ENCODE measurements around the gene HNRNPCL1. TPM values are rescaled to one million over a fixed set of nuclear protein-coding genes. Genes with fewer than 3 reads are reported as not detected.

The HNRNPCL1 gene
- total RNA-seq, 4 donors from 2014 or later, result not detected

DNA sequence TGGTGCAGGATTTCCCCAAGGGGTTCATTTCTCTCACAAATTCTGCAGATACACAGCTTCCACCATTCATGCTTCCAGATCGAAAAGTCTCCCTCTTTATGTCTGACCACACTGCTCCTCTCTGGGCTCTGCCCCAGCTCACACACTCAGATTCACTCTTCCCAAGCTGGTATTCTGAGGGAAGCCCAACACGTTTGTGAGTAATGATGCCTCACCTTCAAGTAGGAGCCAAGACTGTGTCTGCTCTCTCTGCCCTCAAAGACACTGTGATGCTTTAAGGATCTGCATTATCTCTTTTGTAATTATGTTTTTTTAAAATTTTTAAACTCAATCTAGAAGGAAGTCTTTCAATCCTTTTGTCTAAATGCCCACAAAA lies 37.1 kb downstream of the HNRNPCL1 start:
- Histone ChIP-seq H3K27me3 (no peaks in the 10 kb centered on the region), H3K4me3 (no peak overlapping the region), H3K9me3 (no peaks in the 10 kb centered on the region), H3K27ac (no peak overlapping the region), H3K4me1 (no peaks in the 10 kb centered on the region), H3K36me3 (no peaks in the 10 kb centered on the region)
- no peak for TF ChIP-seq POLR2A (IDR thresholded peaks at IDR 0.05)
- no peak for DNase-seq

DNA sequence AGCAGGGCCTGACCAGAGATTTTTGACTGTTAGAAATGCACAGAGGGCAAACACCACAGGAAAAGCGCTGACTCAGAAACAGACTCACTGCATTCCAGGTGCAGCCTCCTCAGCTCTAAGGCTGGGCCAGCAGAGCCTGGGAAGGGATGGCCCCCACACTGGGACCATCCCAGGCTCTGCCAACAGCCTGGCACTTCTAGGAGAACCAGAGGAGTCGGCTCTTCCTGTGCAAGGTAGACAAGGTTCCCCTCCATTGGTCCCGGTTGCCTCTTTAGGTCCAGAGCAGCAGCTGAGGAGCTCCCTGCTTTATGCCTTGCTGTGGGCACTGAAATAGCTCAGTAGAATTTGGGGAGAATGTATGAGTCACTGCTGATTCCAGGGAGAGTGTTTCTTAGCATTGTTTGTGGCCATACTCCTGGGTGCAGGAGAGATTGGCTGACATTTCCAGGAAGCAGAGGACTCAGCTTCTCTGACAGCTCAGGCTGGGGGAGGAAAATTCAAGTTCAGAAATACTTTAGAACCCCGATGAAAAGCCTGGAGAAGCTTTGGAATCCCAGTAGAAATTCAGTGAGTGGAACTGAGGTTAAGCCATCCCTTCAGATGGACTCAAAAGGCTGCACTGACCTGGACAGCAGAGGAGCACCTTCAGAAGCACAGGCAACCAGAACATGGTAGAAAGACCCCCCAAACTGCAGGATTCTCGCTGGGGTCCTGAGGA lies 37.7 kb downstream of the HNRNPCL1 start:
- TF ChIP-seq POLR2A (IDR thresholded peaks at IDR 0.05), result no peak
- TF ChIP-seq, protein P1, sequence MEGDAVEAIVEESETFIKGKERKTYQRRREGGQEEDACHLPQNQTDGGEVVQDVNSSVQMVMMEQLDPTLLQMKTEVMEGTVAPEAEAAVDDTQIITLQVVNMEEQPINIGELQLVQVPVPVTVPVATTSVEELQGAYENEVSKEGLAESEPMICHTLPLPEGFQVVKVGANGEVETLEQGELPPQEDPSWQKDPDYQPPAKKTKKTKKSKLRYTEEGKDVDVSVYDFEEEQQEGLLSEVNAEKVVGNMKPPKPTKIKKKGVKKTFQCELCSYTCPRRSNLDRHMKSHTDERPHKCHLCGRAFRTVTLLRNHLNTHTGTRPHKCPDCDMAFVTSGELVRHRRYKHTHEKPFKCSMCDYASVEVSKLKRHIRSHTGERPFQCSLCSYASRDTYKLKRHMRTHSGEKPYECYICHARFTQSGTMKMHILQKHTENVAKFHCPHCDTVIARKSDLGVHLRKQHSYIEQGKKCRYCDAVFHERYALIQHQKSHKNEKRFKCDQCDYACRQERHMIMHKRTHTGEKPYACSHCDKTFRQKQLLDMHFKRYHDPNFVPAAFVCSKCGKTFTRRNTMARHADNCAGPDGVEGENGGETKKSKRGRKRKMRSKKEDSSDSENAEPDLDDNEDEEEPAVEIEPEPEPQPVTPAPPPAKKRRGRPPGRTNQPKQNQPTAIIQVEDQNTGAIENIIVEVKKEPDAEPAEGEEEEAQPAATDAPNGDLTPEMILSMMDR (IDR thresholded peaks at IDR 0.05), result no peak
- H3K9me3 ChIP-seq, result no peaks in the 10 kb centered on the region

DNA sequence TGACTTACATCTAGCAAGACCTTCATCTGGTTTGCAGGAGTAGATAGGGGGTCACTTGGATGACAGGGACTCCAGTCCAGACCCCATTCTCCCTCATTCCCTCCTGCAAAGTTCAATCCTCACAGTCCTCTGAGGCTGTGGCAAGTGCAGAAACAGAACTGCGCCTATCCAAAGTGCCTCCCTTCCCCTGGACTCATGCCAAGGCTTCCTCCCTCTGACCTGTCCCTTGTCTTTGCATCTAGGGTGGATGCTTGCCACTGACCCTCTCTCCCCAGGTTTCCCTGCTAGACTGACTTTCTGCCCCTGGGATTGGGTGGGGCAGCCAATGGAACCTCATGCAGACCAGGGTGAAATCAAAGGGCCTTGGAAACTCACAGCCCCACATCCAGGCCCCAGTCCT lies 38.6 kb downstream of the HNRNPCL1 start:
- Histone ChIP-seq H3K9me3 (no peaks in the 10 kb centered on the region), H3K4me1 (no peaks in the 10 kb centered on the region), H3K27me3 (no peaks in the 10 kb centered on the region), H3K27ac (no peak overlapping the region), H3K36me3 (no peaks in the 10 kb centered on the region), H3K4me3 (no peak overlapping the region)
- no peak for DNase-seq
- TF ChIP-seq POLR2A (IDR thresholded peaks at IDR 0.05), result no peak
- TF ChIP-seq, protein P1 (IDR thresholded peaks at IDR 0.05), result no peak

More for the DNA sequence above, 37.7 kb downstream of the HNRNPCL1 start:
- Histone ChIP-seq H3K27ac (no peak overlapping the region), H3K36me3 (no peaks in the 10 kb centered on the region), H3K4me1 (no peaks in the 10 kb centered on the region), H3K4me3 (no peak overlapping the region), H3K27me3 (no peaks in the 10 kb centered on the region)
- no peak for DNase-seq

DNA sequence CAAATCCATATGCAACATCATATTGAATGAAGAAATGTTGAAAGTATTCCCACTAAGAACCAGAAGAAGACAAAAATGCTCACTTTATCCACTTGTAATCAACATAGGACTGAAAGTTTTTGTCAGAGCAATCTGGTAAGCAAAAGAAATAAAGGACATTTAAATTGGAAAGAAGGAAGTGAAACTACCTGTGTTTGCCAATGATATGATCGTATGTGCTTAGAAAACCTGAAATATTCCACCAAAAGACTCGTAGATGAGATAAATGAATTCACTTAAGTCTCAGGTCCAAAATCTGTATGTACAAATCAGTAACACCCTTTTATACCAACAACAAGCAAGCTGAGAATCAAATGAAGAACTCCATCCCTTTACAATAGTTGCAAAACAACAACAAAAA lies 48.8 kb downstream of the HNRNPCL1 start:
- no peaks in the 10 kb centered on the region for H3K27me3 ChIP-seq
- no peaks in the 10 kb centered on the region for H3K4me1 ChIP-seq
- H3K4me3 ChIP-seq, result no peak overlapping the region
- H3K9me3 ChIP-seq, result no peaks in the 10 kb centered on the region
- DNase-seq, result no peak
- no peak for TF ChIP-seq POLR2A (IDR thresholded peaks at IDR 0.05)
- TF ChIP-seq, protein P1 (IDR thresholded peaks at IDR 0.05), result no peak
- H3K36me3 ChIP-seq, result no peaks in the 10 kb centered on the region
- H3K27ac ChIP-seq, result no peak overlapping the region

DNA sequence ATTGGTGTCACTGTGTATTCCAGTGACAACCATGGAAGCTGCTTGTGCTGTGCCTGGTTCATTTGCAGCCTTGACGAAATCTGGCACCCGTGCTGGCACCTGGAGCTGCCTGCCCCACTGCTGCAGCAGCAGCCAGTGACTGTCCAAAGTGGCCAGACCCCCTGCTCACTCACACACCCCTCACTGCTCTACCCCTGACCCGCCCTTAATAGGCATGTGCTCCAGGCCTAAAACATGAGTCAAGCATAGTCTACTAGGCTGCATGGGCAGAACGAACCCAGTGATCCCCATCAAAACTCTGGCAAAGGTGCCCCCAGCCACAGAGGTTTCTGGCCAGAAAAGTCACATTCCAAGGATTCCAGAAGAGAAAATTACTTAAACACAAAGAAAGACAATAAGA lies 49.6 kb downstream of the HNRNPCL1 start:
- H3K36me3 ChIP-seq, result no peaks in the 10 kb centered on the region
- TF ChIP-seq, protein P1 (IDR thresholded peaks at IDR 0.05), result no peak
- TF ChIP-seq POLR2A (IDR thresholded peaks at IDR 0.05), result no peak

More for the DNA sequence above, 49.6 kb downstream of the HNRNPCL1 start:
- Histone ChIP-seq H3K4me1 (no peaks in the 10 kb centered on the region), H3K27me3 (no peaks in the 10 kb centered on the region), H3K4me3 (no peak overlapping the region), H3K9me3 (no peaks in the 10 kb centered on the region), H3K27ac (no peak overlapping the region)
- DNase-seq, result no peak

Other genes with a start within 250 kb of the HNRNPCL1 start
- gene DHRS3, start 230.5 kb downstream of the HNRNPCL1 start, total RNA-seq, result 100 to 1,000 TPM in 2 of 4 donors, 10 to 100 TPM in 2; 34.7 to 179 (median 108) TPM
- not detected for gene AADACL4, start 204.6 kb downstream of the HNRNPCL1 start, total RNA-seq
- not detected for gene AADACL3, start 132.6 kb downstream of the HNRNPCL1 start, total RNA-seq
- not detected for gene CFAP107, start 102.5 kb downstream of the HNRNPCL1 start, total RNA-seq
- not detected for gene PRAMEF12, start 75.0 kb downstream of the HNRNPCL1 start, total RNA-seq
- not detected for gene PRAMEF1, start 57.3 kb downstream of the HNRNPCL1 start, total RNA-seq
- not detected for gene PRAMEF11, start 17.3 kb downstream of the HNRNPCL1 start, total RNA-seq
- gene PRAMEF2, start 8.4 kb upstream of the HNRNPCL1 start, total RNA-seq, result not detected
- not detected for gene PRAMEF4, start 37.5 kb upstream of the HNRNPCL1 start, total RNA-seq
- not detected for gene PRAMEF10, start 49.5 kb upstream of the HNRNPCL1 start, total RNA-seq
- gene PRAMEF7, start 67.9 kb upstream of the HNRNPCL1 start, total RNA-seq, result not detected
- gene PRAMEF6, start 98.9 kb upstream of the HNRNPCL1 start, total RNA-seq, result not detected
- not detected for gene PRAMEF27, start 207.9 kb upstream of the HNRNPCL1 start, total RNA-seq
- not detected for gene HNRNPCL3, start 212.0 kb upstream of the HNRNPCL1 start, total RNA-seq
- gene PRAMEF25, start 222.1 kb upstream of the HNRNPCL1 start, total RNA-seq, result not detected

All from Peyer's patch (tissue), 4 donors.